ENCODE measurements around the gene WIPI1. TPM values are rescaled to one million over a fixed set of nuclear protein-coding genes. Genes with fewer than 3 reads are reported as not detected.

Gene WIPI1
- total RNA-seq, 4 donors from 2014 or later: 23.0 to 32.2 (median 25.5) TPM

DNA sequence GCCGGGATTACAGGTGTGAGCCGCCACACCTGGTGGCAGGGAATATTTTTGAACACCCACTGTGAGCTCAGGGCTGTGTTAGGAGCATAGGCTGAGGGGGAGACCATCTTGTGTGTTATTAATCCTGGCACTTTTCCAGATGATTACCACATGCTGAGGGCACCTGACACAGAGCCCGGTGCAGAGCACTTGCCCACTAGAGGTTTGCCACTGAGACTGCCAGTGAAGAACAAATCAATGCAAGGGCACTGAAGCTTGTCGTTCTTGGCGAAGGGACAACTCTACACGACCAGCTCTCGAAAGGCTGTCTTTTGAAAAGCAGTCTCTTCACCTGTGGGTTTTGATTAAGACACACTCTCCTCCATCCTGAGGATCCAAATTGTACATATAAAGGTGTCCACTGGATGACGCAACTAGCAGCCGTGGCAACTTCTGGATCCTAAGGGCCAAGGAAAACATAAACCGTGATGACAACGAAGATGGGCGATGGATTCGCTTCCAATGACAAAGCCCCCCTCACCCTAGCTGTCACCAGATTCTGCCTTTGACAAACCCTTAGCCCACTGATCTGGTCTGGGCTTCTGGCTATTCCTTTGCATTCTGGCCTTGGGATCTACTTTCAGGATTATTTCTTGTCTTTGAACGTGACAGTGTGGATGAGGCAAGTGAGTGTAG is 28.7 kb downstream of the WIPI1 start:
- Histone ChIP-seq H3K27me3 (no peaks in the 10 kb centered on the region), H3K9me3 (no peaks in the 10 kb centered on the region), H3K4me1 (no peaks in the 10 kb centered on the region), H3K4me3 (no peak overlapping the region), H3K27ac (no peak overlapping the region), H3K36me3 (peaks cover 11 to 95% (median 16%) of the 10 kb centered on the region in 3 donors)
- WGBS, 2 donors: 89 to 90% methylated on average over 10 to 13 of the region's 14 CpGs
- intact Hi-C loops (cut with DNase I): no loop called here
- no peak for DNase-seq
- TF ChIP-seq POLR2A (IDR thresholded peaks at IDR 0.05) (no peak), CTCF (IDR thresholded peaks at IDR 0.05) (no peak)

DNA sequence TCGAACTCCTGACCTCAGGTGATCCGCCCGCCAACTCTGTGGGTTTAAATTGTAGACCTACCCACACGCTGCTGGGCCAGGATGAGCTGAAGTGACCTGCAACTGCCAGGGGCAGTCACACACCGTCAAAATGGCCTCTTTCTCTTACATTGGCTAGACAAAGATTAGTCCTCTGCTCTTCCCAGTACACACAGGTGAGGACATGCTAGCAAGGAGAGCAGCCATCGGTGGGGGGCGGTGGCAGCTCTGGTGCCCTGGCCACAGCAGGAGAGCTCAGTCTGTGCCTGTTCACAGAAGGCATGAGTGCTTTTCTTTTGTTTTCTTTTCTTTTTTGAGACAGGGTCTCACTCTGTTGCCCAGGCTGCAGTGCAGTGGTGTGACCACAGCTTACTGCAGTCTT is 29.7 kb downstream of the WIPI1 start:
- 81 to 88% methylated on average over 3 to 7 of the region's 7 CpGs for WGBS, 2 donors
- no peak for DNase-seq
- no peak for TF ChIP-seq CTCF (IDR thresholded peaks at IDR 0.05)

DNA sequence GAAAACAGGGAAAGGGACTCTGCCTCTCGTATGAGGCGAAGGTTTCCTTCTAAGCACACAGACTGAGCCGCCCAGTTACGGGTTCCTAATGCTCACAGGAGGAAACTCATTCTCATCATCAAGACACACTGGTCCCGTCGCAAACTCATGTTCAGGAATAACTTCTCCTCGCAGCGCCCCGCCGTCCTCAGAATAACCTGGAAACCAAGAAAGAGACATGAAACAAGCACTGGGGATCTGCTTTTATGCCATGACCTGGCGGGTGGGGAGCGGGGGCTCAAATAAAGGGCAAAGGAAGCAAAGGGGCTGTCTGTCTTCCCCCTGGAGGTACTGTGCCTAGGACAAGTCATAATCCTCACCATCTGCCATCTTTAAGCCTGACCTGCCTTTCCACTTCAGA is 31.3 kb downstream of the WIPI1 start:
- intact Hi-C loops (cut with DNase I): no loop called here
- H3K9me3 ChIP-seq: no peaks in the 10 kb centered on the region
- H3K4me1 ChIP-seq: no peaks in the 10 kb centered on the region
- H3K27ac ChIP-seq: no peak overlapping the region
- peaks cover 11 to 97% (median 13%) of the 10 kb centered on the region in 3 donors for H3K36me3 ChIP-seq
- WGBS, 2 donors: 90 to 96% methylated on average over 6 to 10 of the region's 12 CpGs
- no peaks in the 10 kb centered on the region for H3K27me3 ChIP-seq
- H3K4me3 ChIP-seq: no peak overlapping the region
- TF ChIP-seq CTCF (IDR thresholded peaks at IDR 0.05): no peak
- TF ChIP-seq POLR2A (IDR thresholded peaks at IDR 0.05): no peak
- DNase-seq: no peak

More for the DNA sequence above, 29.7 kb downstream of the WIPI1 start:
- no peak overlapping the region for H3K4me3 ChIP-seq
- H3K9me3 ChIP-seq: no peaks in the 10 kb centered on the region
- intact Hi-C loops (cut with DNase I): no loop called here
- H3K36me3 ChIP-seq: peaks cover 11 to 97% (median 16%) of the 10 kb centered on the region in 3 donors
- H3K4me1 ChIP-seq: no peaks in the 10 kb centered on the region
- H3K27me3 ChIP-seq: no peaks in the 10 kb centered on the region
- no peak overlapping the region for H3K27ac ChIP-seq

DNA sequence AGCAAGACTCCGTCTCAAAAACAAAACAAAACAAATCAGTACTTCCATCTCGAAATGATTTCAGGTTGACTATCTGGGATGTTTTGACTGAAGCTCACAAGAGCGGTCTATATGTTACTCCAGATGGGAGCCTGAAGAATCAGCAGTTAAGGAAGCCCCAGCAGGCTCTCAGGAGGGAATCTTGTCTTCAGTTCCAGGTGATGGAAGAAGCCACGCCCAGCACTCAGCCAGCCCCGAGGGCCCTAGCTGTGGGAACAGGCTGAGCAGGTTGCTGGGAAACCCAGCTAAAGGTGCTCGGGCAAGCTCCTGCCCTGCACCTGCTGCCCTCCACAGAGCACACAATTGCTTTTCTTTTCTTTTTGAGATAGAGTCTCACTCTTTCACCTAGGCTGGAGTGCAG is 32.4 kb downstream of the WIPI1 start:
- DNase-seq: no peak
- Histone ChIP-seq H3K4me1 (no peaks in the 10 kb centered on the region), H3K27ac (no peak overlapping the region), H3K36me3 (peaks cover 2 to 97% (median 11%) of the 10 kb centered on the region in 3 donors), H3K9me3 (no peaks in the 10 kb centered on the region), H3K4me3 (no peak overlapping the region), H3K27me3 (no peaks in the 10 kb centered on the region)
- intact Hi-C loops (cut with DNase I): no loop called here
- WGBS, 2 donors: 61 to 72% methylated on average over 5 to 6 of the region's 6 CpGs
- no peak for TF ChIP-seq CTCF (IDR thresholded peaks at IDR 0.05)
- no peak for TF ChIP-seq POLR2A (IDR thresholded peaks at IDR 0.05)

- Histone ChIP-seq H3K4me1 (no peaks in the 10 kb centered on the region), H3K27ac (no peak overlapping the region), H3K9me3 (no peaks in the 10 kb centered on the region), H3K4me3 (no peak overlapping the region), H3K27me3 (no peaks in the 10 kb centered on the region), H3K36me3 (peaks cover 0 to 97% (median 11%) of the 10 kb centered on the region in 3 donors)
- no peak for TF ChIP-seq POLR2A (IDR thresholded peaks at IDR 0.05)
- TF ChIP-seq CTCF (IDR thresholded peaks at IDR 0.05): no peak
- intact Hi-C loops (cut with DNase I): no loop called here
- WGBS, 2 donors: 75 to 83% methylated on average over 7 to 12 of the region's 12 CpGs
- DNase-seq: no peak
These were observed 33.1 kb downstream of the WIPI1 start for GRCh38 chr17:68424203-68424602.
